Large intestine (tissue), 3 donors: ENCODE data around the gene NUAK1. TPM values are rescaled to one million over a fixed set of nuclear protein-coding genes. Genes with fewer than 3 reads are reported as not detected.

Experiments
- DNase-seq, 2 donors: peaks; one replicate each; pipeline versions ENCODE4 v3.0.0 to v3.0.0-alpha.2; 2013
- H3K27ac ChIP-seq: one replicate; pipeline ENCODE4 v1.5.1; 2013; ENCODE audit warnings: low read length
- H3K27me3 ChIP-seq: 2 replicates; pipeline ENCODE4 v1.6.1; 2013; ENCODE audit warnings: low read length; ENCODE audit not compliant: control insufficient read depth, insufficient read depth
- H3K36me3 ChIP-seq: 2 replicates; pipeline ENCODE4 v1.6.1; 2013; ENCODE audit warnings: low read length; ENCODE audit not compliant: control insufficient read depth, insufficient read depth
- H3K4me1 ChIP-seq: one replicate; pipeline ENCODE4 v1.6.1; 2013; ENCODE audit warnings: low read length; ENCODE audit not compliant: control insufficient read depth, insufficient read depth
- H3K4me3 ChIP-seq: one replicate; pipeline ENCODE4 v1.5.1; 2013; ENCODE audit warnings: low read length
- H3K9me3 ChIP-seq: one replicate; pipeline ENCODE4 v1.6.1; 2013; ENCODE audit warnings: mild to moderate bottlenecking, low read depth, low read length, moderate library complexity; ENCODE audit not compliant: control insufficient read depth
- WGBS: methylation state at CpG from one replicate; pipeline ENCODE4 v1.1.5; 2013; ENCODE audit warnings: low lambda C conversion rate; ENCODE audit not compliant: insufficient coverage; 5-methylcytosine and 5-hydroxymethylcytosine counted together
- polyA plus RNA-seq: library from polyadenylated mRNA; unstranded; fragments of 120-200 nt; gene quantifications from one replicate; pipeline ENCODE4 v1.2.1, GENCODE V29; 2013

NUAK1 gene
- polyA plus RNA-seq, 1 donor, result 3.1 TPM

DNA sequence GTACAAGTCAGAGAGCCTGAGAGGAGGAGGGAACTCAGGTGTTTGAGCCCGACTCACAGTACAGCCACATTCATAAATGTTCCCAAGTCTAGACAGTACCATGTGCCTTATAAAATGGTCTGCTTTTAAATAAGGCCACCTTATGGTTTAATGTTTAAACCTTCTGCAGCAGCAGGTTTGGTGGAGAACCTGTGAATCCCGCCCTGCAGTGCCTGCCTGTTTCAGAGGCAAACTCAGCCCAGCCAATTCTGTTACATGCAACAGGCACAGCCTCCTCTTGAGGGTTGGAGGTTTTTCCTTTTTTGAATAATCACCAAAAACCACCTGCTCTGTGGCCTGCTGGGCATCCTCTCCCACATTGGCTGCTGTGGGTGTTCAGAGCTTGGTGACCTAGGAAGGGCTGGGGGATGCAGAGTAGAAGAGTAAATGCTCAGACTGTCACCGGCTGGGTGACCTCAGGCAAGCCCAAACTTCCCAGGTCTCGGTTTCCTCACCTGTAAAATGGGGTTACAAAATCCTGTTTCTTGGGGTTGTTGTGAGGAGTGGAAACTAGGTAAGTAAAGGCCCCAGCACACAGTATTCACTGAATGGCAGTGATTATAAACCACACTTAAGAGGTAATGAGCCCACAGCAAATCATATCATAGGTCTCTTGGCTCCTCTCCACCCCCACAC is 28.0 kb downstream of the NUAK1 start:
- Histone ChIP-seq H3K27me3 (no peaks in the 10 kb centered on the region), H3K27ac (peak overlapping the region; percentile 18), H3K4me3 (no peak overlapping the region), H3K36me3 (no peaks in the 10 kb centered on the region), H3K9me3 (no peaks in the 10 kb centered on the region), H3K4me1 (peaks cover 45% of the 10 kb centered on the region)
- no CpG with 5 or more reads among the region's 4 CpGs for WGBS
- DNase-seq, result peak in 1 of 2 donors; percentile 65

DNA sequence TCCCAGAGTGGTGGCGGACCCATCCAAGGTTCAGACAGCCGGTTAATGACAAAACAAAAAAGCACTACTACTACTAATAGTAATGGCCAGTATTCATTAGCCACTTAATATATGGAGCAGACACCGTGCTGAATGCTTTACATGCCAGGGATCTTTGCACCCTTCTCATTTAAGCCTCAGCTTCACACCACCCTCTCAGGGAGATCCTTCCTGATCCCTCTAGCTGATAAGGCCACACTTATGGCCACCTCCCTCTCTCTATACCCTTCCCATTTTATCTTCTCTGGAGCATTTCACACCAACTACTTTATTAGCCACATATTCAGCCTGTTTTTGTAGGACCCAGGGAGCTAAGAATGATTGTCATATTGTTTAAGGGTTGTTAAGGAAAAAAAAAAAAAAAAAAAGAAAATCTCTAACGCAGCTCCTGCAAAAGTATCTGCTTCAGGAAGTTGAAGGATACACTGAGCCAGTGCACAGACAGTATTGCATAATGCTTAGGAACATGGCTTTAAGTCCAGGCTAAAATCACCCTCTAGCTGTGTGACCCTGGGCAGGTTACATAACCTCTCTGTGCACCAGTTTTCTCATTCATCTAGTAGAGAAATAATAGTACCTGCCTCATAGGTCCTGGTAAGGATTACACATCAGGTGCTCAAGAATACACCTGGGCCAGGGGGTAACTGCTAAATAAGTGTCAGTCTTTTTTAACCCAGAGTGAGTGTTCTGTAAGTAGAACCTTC is 29.4 kb downstream of the NUAK1 start:
- Histone ChIP-seq H3K27me3 (no peaks in the 10 kb centered on the region), H3K4me3 (no peak overlapping the region), H3K4me1 (peaks cover 47% of the 10 kb centered on the region), H3K27ac (peak overlapping the region; percentile 66), H3K36me3 (no peaks in the 10 kb centered on the region), H3K9me3 (no peaks in the 10 kb centered on the region)
- peak in 1 of 2 donors; percentile 35 for DNase-seq
- WGBS, result no CpG with 5 or more reads among the region's 4 CpGs

DNA sequence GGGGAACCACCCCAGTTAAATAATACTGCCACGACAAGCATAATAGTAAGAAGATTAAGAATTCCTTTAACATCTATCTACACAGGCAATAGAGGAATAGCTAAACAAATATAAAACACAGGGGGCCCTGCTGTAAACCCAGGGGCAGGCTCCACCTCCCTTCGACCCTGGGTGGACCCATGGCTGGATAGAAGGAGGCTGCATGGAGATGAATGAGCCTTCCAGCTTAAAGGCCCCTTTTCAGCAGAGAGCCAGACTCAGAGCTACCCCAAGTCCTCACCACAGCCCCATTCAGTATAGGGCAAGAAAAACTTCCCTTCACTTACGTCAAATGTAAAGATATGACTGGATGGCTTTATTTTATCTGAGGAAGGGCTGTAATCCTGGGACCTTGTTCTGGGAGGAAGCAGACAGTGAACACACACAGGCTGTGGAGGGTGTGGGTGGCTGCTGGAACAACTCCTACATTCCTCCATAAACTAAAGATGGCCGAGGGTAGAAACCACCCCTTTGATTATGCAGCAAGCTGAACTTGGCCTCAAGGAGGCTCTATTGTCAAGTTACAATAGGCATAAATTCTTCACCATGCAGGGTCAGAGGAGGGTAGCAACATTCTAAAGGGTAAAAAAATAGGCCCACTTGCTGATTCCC is 30.4 kb downstream of the NUAK1 start:
- H3K27me3 ChIP-seq, result no peaks in the 10 kb centered on the region
- WGBS, result no CpG with 5 or more reads among the region's 4 CpGs
- H3K9me3 ChIP-seq, result no peaks in the 10 kb centered on the region
- peak; percentile 74 to 90 for DNase-seq
- H3K36me3 ChIP-seq, result no peaks in the 10 kb centered on the region
- H3K4me3 ChIP-seq, result no peak overlapping the region
- peak overlapping the region; percentile 66 for H3K27ac ChIP-seq
- H3K4me1 ChIP-seq, result peaks cover 47% of the 10 kb centered on the region

DNA sequence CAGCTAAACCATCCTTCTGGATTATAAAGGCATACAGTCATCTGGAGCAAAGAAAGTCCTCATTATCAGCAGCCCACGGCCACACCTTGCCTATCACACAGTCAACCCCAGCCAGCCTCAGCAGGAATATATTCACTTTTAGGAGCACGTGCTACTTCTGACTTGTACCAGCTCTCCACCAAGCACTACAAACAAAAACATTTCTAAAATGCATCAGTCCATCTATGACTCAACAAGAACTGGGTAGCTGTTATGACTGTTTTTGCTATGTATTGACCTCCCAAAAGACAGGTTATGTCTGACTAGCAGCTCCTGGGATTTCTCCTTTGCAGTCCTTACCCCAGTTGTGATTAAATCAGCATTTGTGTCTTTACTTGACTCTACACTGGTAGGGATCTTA is 31.2 kb downstream of the NUAK1 start:
- peak in 1 of 2 donors; percentile 64 for DNase-seq
- 17% methylated on average over 1 of the region's 2 CpGs for WGBS
- H3K4me1 ChIP-seq, result peaks cover 47% of the 10 kb centered on the region

DNA sequence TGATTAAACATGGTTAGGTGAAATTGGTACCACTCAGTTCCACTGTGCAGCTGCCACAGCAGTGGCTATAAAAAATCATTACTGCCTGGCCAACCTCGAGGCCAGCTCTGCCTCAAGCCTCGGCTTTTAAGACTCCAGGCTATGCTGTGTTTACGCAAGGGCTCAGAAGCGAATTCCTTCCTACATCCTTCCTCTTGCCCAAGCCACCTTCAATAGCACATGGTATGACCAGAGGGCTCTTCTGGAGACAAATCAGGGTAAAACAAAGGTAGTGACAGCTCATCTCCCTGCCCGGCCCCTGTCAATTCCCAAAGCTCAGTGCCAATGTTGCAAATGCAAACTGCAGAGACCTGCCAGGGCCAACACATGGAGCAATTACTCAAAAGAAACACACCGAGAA is 31.9 kb downstream of the NUAK1 start:
- Histone ChIP-seq H3K4me1 (peaks cover 47% of the 10 kb centered on the region), H3K27ac (no peak overlapping the region), H3K9me3 (no peaks in the 10 kb centered on the region), H3K4me3 (no peak overlapping the region), H3K36me3 (no peaks in the 10 kb centered on the region), H3K27me3 (no peaks in the 10 kb centered on the region)
- WGBS, result no CpG with 5 or more reads among the region's 6 CpGs
- DNase-seq, result peak in 1 of 2 donors; percentile 35

More for the DNA sequence above, 31.2 kb downstream of the NUAK1 start:
- Histone ChIP-seq H3K9me3 (no peaks in the 10 kb centered on the region), H3K36me3 (no peaks in the 10 kb centered on the region), H3K27ac (peak overlapping the region; percentile 66), H3K4me3 (no peak overlapping the region), H3K27me3 (no peaks in the 10 kb centered on the region)

DNA sequence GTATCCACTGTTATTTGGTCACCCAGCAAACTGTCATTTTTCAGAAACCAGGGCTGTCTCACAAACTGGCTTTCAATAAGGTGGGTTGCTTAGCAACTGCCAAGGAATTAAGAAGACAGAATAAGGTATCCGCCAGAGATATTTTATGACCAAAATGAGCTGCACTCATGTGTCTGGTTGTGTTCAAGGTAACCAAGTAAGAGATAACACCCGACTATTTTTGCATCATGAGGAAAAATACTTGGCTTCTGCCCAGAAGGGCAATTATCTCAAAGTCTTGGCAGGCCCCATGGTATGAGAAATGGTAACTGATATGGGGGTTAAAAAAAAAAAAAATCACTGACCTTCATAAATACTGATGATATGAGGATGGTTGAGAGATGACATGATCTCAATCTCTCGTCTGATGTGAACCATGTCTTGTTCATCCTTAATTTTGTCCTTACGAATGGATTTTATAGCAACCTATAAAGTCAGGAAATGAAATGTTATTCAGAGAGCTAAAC is 32.6 kb downstream of the NUAK1 start:
- peak in 1 of 2 donors; percentile 65 for DNase-seq
- Histone ChIP-seq H3K4me3 (no peak overlapping the region), H3K36me3 (no peaks in the 10 kb centered on the region), H3K9me3 (no peaks in the 10 kb centered on the region), H3K4me1 (peaks cover 47% of the 10 kb centered on the region), H3K27ac (no peak overlapping the region), H3K27me3 (no peaks in the 10 kb centered on the region)
- WGBS, result 80% methylated on average over 1 of the region's 4 CpGs

DNA sequence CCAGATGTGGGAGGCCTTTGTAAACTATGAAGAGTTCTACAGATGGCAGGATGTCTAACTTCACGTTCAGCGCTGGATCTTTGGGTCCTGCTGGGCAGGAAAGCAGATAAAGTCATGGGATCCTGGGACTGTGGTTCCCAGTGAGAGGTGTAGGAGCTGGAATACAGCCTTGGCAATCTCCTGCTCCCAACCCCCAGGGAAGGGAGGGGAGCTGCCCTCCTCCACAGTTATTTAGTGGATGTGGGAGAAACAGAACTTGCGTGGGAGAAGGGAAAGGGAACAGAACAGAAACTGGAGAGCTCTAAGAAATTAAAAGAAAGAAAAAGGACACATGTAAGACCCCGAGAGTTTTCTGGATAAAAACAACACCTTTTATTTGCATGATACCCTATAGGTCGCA is 37.0 kb downstream of the NUAK1 start:
- Histone ChIP-seq H3K4me3 (no peak overlapping the region), H3K27ac (no peak overlapping the region), H3K36me3 (no peaks in the 10 kb centered on the region), H3K4me1 (peaks cover 5% of the 10 kb centered on the region), H3K27me3 (no peaks in the 10 kb centered on the region), H3K9me3 (no peaks in the 10 kb centered on the region)
- DNase-seq, result no peak
- 100% methylated on average over 1 of the region's 5 CpGs for WGBS

DNA sequence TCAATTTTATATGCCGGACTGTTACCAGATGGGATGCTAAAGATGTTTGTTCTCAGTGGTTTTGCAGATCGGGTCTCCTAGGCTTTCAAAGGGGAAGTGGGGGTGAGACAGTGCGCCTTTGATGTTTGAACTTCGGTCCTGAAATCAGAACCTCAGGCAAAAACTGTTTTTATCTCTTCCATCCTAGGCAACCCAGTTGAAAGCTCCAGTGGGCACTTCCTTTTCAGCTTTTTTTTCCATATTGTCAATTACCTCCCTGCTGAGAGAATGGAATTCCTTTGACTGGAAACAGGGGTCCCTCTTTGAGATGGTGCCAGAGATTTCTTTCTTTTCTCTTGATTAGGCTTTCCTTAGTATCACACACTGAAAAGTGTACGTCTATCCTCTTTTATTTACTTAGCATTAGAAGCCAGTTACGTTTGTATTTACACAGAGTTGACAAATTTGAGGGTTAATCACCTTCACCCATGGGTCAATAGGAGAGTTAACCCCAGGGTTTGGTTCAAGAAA is 40.0 kb downstream of the NUAK1 start:
- no peaks in the 10 kb centered on the region for H3K36me3 ChIP-seq
- no peaks in the 10 kb centered on the region for H3K27me3 ChIP-seq
- H3K9me3 ChIP-seq, result no peaks in the 10 kb centered on the region
- no peak overlapping the region for H3K27ac ChIP-seq
- H3K4me3 ChIP-seq, result no peak overlapping the region
- DNase-seq, result no peak
- WGBS, result 27% methylated on average over 5 of the region's 6 CpGs
- H3K4me1 ChIP-seq, result no peaks in the 10 kb centered on the region

DNA sequence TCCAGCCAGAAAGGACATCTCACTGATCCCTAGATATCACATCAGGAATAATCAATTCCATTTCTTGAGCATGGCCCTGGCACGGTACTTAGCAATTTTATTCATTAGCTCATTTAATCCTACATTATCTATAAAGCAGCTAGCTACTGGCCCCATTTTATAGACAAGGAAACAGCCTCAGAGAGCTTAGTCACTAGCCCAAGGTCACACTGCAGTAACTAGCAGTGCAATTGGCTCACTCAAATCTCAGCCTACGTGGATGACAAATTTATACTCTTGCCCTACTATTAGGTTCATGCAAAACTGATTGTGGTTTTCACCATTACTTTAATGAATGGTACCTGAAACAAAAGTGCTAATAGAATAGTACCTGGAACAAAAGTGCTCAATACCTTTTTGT is 41.7 kb downstream of the NUAK1 start:
- Histone ChIP-seq H3K9me3 (no peaks in the 10 kb centered on the region), H3K4me3 (no peak overlapping the region), H3K4me1 (no peaks in the 10 kb centered on the region), H3K36me3 (no peaks in the 10 kb centered on the region), H3K27ac (no peak overlapping the region), H3K27me3 (no peaks in the 10 kb centered on the region)
- no CpG with 5 or more reads among the region's 2 CpGs for WGBS
- DNase-seq, result no peak

DNA sequence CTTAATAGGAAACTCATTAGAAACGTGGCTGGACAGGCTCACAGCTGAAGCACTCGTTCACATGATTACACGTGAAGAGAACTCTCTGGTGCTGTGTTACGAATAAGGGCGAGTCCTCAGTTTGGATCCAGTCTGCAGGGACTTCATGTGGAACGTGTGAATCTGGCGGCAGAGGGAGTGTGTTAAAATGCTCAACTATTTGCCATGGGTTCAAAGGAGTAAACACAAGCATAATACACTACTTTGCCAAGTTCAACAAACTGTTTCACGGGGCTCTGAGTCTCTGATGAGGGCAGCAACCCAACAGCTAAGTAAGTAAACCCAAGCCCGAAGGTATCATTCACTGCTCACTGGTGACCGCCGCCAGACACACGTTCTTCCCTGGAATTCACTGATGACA is 42.4 kb downstream of the NUAK1 start:
- no peak overlapping the region for H3K4me3 ChIP-seq
- no peaks in the 10 kb centered on the region for H3K36me3 ChIP-seq
- 60% methylated on average over 1 of the region's 12 CpGs for WGBS
- no peak overlapping the region for H3K27ac ChIP-seq
- H3K27me3 ChIP-seq, result no peaks in the 10 kb centered on the region
- no peak for DNase-seq
- H3K4me1 ChIP-seq, result no peaks in the 10 kb centered on the region
- H3K9me3 ChIP-seq, result no peaks in the 10 kb centered on the region
